HG03520 (cell line): Measurements from ENCODE around the gene GRP.
"Not testable (repeated sequence)": the region's sequence is repeated elsewhere in the genome, so short reads cannot be mapped to it uniquely, and the experiment has no call there.

Source experiments
- ATAC-seq: cut with Tn5 transposase; IDR thresholded peaks from one replicate; pipeline ENCODE4 v1.9.1; 2021; ENCODE audit warnings: mild to moderate bottlenecking, moderate library complexity; ENCODE audit not compliant: unreplicated experiment

Gene GRP

DNA sequence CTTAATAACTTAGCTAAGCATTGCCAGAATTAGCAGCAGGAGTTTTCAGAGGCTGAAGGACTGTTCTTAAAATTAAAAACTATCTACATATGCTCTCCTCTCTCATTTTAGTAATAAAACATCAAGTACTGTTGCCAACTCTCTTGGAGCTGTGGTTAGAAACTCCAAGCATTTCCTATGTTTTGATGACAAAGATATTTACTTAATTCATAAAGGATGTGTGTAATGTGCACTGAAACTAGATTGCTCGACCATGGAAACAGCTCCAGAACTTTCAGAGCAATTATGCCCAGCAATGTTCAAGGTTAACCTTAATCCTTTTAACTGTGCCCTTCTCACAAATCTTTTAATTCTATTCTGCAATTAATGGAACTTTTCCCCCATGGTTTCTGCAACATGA is 8.4 kb downstream of the GRP start:
- no peak for ATAC-seq

GRCh38 chr18:59229191-59229590 is 9.2 kb downstream of the GRP start:
- ATAC-seq, result no peak

DNA sequence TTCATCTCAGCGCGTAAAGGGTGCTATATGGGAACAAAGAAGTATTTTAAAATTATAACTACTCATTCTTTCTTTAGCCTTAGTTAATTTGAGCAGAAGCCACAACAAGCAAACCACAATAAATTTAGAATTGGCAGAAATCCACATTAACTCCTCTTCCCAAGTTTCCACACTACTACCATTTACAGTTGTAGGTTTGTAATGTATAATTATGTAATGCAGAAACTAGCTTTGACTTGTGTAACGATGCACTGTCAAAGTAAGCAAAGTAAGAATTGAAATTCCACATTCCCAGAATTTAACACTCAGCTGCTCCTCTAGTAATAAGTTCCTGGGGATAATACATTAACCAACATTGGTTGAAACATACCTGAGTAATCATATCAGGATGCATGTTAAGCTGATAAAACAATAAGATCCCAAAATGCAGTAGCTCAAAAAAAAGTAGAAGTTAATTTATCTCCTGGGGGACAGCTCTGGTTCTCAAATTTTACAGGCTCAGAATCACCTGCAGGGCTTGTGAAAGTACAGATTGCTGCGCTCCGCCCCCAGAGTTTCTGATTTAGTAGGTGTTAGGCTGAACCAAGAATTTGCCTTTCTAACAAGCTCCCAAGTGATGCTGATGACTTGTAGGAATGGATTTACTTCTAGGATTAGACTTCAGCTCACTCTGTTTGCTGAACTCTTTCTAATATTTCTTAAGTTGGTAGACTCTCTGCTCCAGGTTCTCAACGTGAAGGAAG is 9.9 kb downstream of the GRP start:
- ATAC-seq, result no peak

GRCh38 chr18:59231114-59231513 is 11.2 kb downstream of the GRP start:
- ATAC-seq, result no peak

GRCh38 chr18:59231877-59232276 is 11.9 kb downstream of the GRP start:
- no peak for ATAC-seq

GRCh38 chr18:59232309-59233016 is 12.5 kb downstream of the GRP start:
- ATAC-seq, result no peak

DNA sequence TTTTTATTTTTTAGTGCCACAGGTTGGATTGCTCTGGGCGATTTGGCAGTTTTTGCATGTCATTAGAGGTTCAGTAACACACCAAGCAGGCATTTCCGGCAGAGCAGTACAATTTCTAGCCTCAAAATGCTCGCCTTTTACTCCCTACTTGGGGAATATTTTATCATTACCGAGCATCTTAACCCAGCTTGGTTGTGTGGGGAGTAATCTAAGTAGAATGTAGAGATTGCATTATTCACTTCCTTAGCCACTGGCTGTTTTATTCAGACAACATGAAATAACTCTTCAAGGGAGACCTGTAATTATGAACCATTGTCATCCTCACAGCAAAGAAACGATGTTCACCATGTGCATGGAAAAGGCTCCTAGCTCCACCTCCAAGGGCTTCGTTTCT is 13.1 kb downstream of the GRP start:
- no peak for ATAC-seq

DNA sequence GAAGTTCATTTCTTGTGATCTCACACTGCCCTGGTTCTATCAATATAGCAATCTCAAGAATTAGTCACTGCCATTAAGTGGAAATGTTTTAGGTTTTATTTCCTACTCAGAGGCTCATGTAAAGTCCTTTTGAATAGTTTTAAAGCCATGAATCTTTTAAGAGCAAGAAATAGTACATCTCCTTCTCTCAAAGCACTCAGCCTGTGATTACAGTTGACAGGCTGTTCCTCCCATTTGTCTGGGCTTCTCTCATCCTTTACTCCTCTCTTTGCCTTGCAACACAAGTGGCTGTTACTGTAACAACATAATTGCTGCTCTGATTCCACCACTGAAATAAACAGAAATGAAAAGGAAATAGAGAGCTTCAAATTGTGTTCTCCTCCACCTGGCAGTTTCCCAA is 18.4 kb downstream of the GRP start:
- ATAC-seq, result no peak

DNA sequence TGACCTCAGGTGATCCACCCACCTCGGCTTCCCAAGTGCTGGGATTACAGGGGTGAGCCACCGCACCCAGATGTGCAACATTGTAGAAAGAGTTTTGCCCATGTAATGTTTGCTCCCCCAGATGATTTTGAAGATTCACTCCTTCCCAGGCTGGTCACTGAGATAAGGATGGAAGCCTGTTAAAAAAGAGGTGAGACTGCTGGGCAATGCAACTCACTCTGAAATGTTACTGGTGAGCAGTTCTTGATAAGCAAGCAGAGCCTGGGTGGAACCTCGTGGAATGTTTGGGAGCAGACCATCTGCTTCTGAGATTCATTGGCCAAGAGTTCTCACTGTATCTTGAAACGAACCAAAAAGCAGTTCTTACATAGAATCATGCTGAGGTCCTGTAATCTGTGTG is 19.7 kb downstream of the GRP start:
- no peak for ATAC-seq

DNA sequence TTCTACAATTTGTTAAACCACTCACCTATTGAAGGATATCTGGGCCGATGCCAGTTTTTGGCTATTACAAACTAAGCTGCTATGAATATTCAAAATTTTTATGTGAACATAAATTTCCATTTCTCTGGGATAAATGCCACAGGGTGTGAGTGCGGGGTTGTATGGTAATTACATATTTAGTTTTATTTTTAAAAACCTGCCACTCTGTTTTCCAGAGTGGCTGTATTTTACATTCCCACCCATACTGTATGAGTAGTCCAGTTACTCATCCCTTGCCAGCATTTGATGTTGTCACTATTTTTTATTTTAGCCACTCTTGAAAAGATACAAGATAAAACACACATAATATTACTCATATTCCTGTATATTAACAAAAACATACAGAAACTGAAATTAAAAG is 22.9 kb downstream of the GRP start:
- ATAC-seq, result no peak

- ATAC-seq, result no peak
Observed at GRCh38 chr18:59246796-59247195, 26.8 kb downstream of the GRP start.

GRCh38 chr18:59249199-59249774 is 29.3 kb downstream of the GRP start:
- peak; percentile 41 for ATAC-seq

GRCh38 chr18:59255491-59255890 is 35.5 kb downstream of the GRP start:
- ATAC-seq, result not testable (repeated sequence)

DNA sequence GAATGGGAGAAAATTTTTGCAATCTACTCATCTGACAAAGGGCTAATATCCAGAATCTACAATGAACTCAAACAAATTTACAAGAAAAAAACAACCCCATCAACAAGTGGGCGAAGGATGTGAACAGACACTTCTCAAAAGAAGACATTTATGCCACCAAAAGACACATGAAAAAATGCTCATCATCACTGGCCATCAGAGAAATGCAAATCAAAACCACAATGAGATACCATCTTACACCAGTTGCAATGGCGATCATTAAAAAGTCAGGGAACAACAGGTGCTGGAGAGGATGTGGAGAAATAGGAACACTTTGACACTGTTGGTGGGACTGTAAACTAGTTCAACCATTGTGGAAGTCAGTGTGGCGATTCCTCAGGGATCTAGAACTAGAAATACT is 41.9 kb downstream of the GRP start:
- not testable (repeated sequence) for ATAC-seq

GRCh38 chr18:59262243-59262642 is 42.3 kb downstream of the GRP start:
- ATAC-seq, result not testable (repeated sequence)

DNA sequence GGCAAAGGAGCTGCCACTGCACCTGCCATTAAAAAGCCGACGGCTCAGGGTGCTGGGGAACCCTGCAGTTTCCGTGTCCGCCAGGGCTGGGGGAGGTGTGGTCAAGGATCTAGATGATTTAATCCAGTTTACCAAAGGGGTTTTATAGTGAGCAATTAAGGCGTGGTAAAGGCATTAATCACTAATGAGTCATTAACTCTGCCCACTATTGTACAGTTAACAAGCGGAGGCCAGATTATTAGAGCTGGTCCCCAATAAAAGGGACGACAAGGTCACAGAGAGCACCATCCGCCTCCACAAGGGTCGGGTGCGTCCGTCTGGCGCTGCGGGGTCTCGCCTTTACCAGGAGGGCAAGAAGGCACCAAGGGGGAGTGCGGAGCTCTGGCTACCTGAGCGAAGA is 43.7 kb downstream of the GRP start:
- ATAC-seq, result no peak

GRCh38 chr18:59264121-59264571 is 44.2 kb downstream of the GRP start:
- ATAC-seq, result no peak

DNA sequence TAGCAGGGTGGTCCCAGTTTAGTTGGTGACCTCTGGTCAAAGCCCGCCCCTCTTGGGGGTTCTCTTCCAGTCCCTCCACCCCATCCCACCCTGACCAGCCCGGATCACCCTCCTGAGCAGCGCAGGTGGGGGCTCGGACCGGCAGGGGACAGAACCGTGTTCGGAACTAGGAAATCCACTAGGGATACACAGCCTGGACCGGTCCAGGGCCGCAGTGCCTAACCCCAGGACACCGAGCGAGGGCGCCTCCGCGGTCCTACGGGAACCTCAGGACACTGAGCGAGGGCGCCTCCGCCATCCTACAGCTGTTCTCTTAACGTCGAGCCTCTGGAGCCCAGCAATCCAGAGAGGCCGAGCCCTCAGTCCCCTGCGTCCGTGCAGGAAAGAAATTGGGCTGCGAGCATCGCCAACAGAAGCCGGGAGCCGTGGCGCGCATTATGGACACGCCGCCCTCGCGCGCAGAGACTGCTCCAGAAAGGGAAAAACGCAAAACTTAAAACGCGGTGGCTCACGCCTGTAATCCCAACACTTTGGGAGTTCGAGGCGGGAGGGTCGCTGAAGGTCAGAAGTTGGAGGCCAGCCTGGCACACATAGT is 44.8 kb downstream of the GRP start:
- ATAC-seq, result no peak

DNA sequence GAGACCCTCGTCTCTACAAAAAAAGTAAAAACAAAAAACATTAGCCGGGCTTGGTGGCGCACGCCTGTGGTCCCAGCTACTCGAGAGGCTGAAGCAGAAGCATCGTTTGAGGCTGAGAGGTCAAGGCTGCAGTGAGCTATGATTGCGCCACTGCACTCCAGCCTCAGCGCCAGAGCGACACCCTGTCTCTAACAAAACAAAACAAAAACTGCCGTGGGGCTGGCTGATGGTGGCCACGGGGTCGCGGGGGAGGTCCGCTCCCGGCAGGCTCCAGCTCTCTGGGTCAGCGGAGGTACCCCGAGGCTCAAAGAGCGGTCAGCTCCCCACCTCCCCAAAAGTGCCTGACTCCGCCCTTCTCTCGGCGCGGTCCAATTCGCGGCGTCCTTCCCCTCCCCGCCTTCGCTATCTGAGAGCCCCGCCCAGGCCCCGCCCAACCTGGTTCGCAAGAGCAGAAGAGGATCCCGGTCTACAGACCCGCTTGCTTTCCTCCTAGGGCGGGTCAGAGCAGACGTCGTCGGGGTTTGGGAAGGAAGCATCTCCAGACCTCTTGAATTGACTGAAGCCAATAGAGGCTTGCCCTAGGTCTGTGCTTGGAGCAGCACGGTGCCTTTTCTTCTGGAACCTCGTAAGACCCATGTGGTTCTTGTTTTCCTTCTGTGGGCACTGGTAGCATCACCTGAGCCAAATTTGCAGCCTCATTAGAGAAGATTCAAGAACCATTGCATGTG is 45.5 kb downstream of the GRP start:
- peak; percentile 73 for ATAC-seq

DNA sequence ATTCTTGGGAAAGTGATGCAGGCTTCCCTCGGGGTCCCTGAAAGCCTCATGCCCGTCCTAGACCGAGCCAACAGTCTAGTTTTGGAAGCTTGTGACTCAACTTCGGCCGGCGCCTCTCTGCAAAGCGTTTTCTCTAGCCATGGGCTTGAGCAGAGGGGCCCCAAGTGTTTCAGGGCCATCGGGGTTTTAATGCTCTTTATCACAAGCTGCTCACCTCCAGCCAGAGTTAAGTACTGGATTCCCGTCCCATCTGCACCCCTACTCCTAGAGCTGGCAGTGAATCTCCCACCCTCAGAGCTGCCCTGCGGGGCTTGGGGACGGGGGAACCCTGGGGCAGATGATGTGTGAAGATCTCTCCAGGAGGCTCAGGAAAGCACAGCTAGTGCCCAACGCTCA is 46.0 kb downstream of the GRP start:
- ATAC-seq, result no peak

DNA sequence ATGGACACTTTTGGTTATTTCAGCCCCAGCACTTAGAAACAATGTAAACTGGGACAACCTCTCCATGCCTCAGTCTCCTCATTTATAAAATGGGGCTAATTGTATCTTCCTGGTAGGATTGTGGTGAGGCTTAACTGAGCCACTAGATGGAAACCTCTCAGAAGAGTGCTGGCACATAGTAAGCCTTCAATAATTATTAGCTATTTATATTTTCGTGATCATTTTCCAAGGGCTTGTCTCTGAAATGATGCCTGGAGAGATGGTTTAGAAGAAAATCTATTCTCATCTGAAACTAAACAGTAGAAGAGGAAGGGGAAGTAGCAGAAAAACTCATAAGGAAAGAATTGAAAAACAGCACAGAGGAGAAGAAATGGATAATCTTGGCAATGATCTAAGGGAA is 46.5 kb downstream of the GRP start:
- no peak for ATAC-seq
